Esophagus muscularis mucosa (tissue), 4 donors: ENCODE measurements around the gene TFF2. TPM values are rescaled to one million over a fixed set of nuclear protein-coding genes. Genes with fewer than 3 reads are reported as not detected.

ENCODE experiments used
- DNase-seq: peaks from one replicate; pipeline ENCODE4 v3.0.0-alpha.2; 2017; ENCODE audit errors: extremely low spot score
- H3K27ac ChIP-seq, 4 donors: fragments of 200-600 bp; sonication (generic); replicated peaks in 1 of 4; 1 replicate in 3 of 4; 2 replicates in 1 of 4; pipeline ENCODE4 v1.5.1; 2016 to 2019; ENCODE audit warnings: mild to moderate bottlenecking in 1 of 4
- H3K27me3 ChIP-seq, 4 donors: fragments of 200-600 bp; sonication (generic); one replicate each; pipeline versions ENCODE4 v1.5.1 to v1.6.0; 2016 to 2019
- H3K36me3 ChIP-seq, 4 donors: fragments of 200-600 bp; sonication (generic); one replicate each; pipeline ENCODE4 v1.5.1; 2016 to 2019
- H3K4me1 ChIP-seq, 4 donors: fragments of 200-600 bp; sonication (generic); one replicate each; pipeline ENCODE4 v1.5.1; 2016 to 2019
- H3K4me3 ChIP-seq, 4 donors: fragments of 200-600 bp; sonication (generic); 1 replicate in 2 of 4; 2 replicates in 2 of 4; pipeline ENCODE4 v1.5.1; 2016 to 2019; ENCODE audit warnings: mild to moderate bottlenecking in 4 of 4, moderate library complexity in 1 of 4
- H3K9me3 ChIP-seq, 4 donors: fragments of 200-600 bp; sonication (generic); 1 replicate in 3 of 4; 2 replicates in 1 of 4; pipeline ENCODE4 v1.5.1; 2016 to 2019
- EP300 ChIP-seq: sonication (generic); formaldehyde crosslinking; IDR thresholded peaks from one replicate; pipeline ENCODE4 v1.6.1; 2017; ENCODE audit warnings: antibody characterized with exemption
- POLR2A ChIP-seq: fragments of 450-650 bp; IDR thresholded peaks from one replicate; pipeline ENCODE4 v1.6.1; 2017; ENCODE audit warnings: antibody characterized with exemption, moderate library complexity, mild to moderate bottlenecking, low read depth
- POLR2AphosphoS5 ChIP-seq, 2 donors: sonication (generic); formaldehyde crosslinking; IDR thresholded peaks; one replicate each; pipeline ENCODE4 v1.6.1; 2017; ENCODE audit warnings: antibody characterized with exemption in 2 of 2
- WGBS: methylation state at CpG from one replicate; pipeline ENCODE4 v1.1.5; 2018; 5-methylcytosine and 5-hydroxymethylcytosine counted together
- intact Hi-C: fragments of 100-400 bp; cut with DNase I; formaldehyde crosslinking; loops from one replicate; pipeline ENCODE4 v1.15.1; 2023
- total RNA-seq, 4 donors: library from RNA; depleted of rRNA; stranded (reverse); fragments of >200 nt; gene quantifications; one replicate each; pipeline versions ENCODE4 v1.1.0 to v1.2.1, GENCODE V29; 2016
- TF ChIP-seq, protein P1 (sequence below), 3 experiments: fragments of 200-600 bp in 2 of 3; fragments of 450-650 bp in 1 of 3; sonication (generic) in 2 of 3; IDR thresholded peaks; one replicate each; pipeline ENCODE4 v1.5.1; 2017 to 2019; ENCODE audit warnings: antibody characterized with exemption in 3 of 3, mild to moderate bottlenecking in 2 of 3, moderate library complexity in 1 of 3

Gene TFF2
- total RNA-seq, 4 donors from 2014 or later: not detected

- TF ChIP-seq, protein P1, sequence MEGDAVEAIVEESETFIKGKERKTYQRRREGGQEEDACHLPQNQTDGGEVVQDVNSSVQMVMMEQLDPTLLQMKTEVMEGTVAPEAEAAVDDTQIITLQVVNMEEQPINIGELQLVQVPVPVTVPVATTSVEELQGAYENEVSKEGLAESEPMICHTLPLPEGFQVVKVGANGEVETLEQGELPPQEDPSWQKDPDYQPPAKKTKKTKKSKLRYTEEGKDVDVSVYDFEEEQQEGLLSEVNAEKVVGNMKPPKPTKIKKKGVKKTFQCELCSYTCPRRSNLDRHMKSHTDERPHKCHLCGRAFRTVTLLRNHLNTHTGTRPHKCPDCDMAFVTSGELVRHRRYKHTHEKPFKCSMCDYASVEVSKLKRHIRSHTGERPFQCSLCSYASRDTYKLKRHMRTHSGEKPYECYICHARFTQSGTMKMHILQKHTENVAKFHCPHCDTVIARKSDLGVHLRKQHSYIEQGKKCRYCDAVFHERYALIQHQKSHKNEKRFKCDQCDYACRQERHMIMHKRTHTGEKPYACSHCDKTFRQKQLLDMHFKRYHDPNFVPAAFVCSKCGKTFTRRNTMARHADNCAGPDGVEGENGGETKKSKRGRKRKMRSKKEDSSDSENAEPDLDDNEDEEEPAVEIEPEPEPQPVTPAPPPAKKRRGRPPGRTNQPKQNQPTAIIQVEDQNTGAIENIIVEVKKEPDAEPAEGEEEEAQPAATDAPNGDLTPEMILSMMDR (IDR thresholded peaks at IDR 0.05): no peak
- TF ChIP-seq POLR2A: no peak
- TF ChIP-seq POLR2AphosphoS5 (IDR thresholded peaks at IDR 0.05): no peak
- TF ChIP-seq EP300: no peak
- H3K4me3 ChIP-seq: no peak overlapping the region
- peaks cover 0 to 78% (median 2%) of the 10 kb centered on the region in 4 donors for H3K27me3 ChIP-seq
- H3K9me3 ChIP-seq: peaks cover 0 to 21% (median 9%) of the 10 kb centered on the region in 4 donors
- DNase-seq: no peak
- intact Hi-C loops: no loop called here
- no peaks in the 10 kb centered on the region for H3K4me1 ChIP-seq
- no peaks in the 10 kb centered on the region for H3K36me3 ChIP-seq
- WGBS: 42% methylated on average over 7 of the region's 7 CpGs
- H3K27ac ChIP-seq: no peak overlapping the region
Measured at GRCh38 chr21:42361286-42361685, 10.5 kb upstream of the TFF2 start.

GRCh38 chr21:42360317-42360716 lies 9.5 kb upstream of the TFF2 start:
- TF ChIP-seq POLR2AphosphoS5 (IDR thresholded peaks at IDR 0.05) (no peak), EP300 (no peak), POLR2A (no peak)
- TF ChIP-seq, protein P1 (IDR thresholded peaks at IDR 0.05): no peak
- intact Hi-C loops: no loop called here

DNA sequence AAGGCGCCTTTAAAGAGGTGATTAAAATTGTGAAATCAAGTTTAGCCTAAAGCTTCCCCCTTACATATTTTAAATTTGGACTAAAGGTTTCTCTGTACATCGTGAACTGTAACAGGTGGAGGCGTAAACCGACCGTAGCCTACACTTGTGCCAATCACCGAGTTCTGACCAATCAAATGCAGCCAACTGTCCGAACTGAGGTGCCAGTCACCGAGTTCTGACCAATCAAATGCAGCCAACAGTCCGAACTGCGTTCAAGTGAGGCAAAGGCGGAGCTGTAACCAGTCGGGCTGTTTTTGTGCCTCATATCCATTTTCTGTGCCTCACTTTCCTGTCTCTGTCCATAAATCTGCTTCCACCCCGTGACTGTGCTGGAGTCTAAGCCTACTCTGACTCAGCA lies 8.1 kb upstream of the TFF2 start:
- 86% methylated on average over 13 of the region's 13 CpGs for WGBS
- Histone ChIP-seq H3K27ac (no peak overlapping the region), H3K36me3 (no peaks in the 10 kb centered on the region), H3K4me3 (no peak overlapping the region), H3K27me3 (peaks cover 0 to 59% (median 2%) of the 10 kb centered on the region in 4 donors), H3K9me3 (peaks cover 0 to 40% (median 23%) of the 10 kb centered on the region in 4 donors), H3K4me1 (no peaks in the 10 kb centered on the region)
- intact Hi-C loops: no loop called here
- TF ChIP-seq, protein P1 (IDR thresholded peaks at IDR 0.05): no peak
- no peak for TF ChIP-seq POLR2A
- TF ChIP-seq POLR2AphosphoS5 (IDR thresholded peaks at IDR 0.05): no peak
- no peak for TF ChIP-seq EP300
- no peak for DNase-seq

More at GRCh38 chr21:42360317-42360716, 9.5 kb upstream of the TFF2 start:
- no peak overlapping the region for H3K27ac ChIP-seq
- 94% methylated on average over 2 of the region's 2 CpGs for WGBS
- H3K36me3 ChIP-seq: no peaks in the 10 kb centered on the region
- H3K4me3 ChIP-seq: no peak overlapping the region
- H3K27me3 ChIP-seq: peaks cover 0 to 68% (median 2%) of the 10 kb centered on the region in 4 donors
- no peak for DNase-seq
- no peaks in the 10 kb centered on the region for H3K4me1 ChIP-seq
- H3K9me3 ChIP-seq: peaks cover 0 to 31% (median 13%) of the 10 kb centered on the region in 4 donors

GRCh38 chr21:42358261-42358660 lies 7.5 kb upstream of the TFF2 start:
- Histone ChIP-seq H3K36me3 (no peaks in the 10 kb centered on the region), H3K27ac (no peak overlapping the region), H3K9me3 (peaks cover 0 to 40% (median 24%) of the 10 kb centered on the region in 4 donors), H3K27me3 (peaks cover 0 to 57% (median 2%) of the 10 kb centered on the region in 4 donors), H3K4me1 (no peaks in the 10 kb centered on the region), H3K4me3 (no peak overlapping the region)
- no peak for DNase-seq
- WGBS: 86% methylated on average over 12 of the region's 12 CpGs
- TF ChIP-seq POLR2AphosphoS5 (IDR thresholded peaks at IDR 0.05): no peak
- no peak for TF ChIP-seq EP300
- TF ChIP-seq POLR2A: no peak
- TF ChIP-seq, protein P1 (IDR thresholded peaks at IDR 0.05): no peak
- intact Hi-C loops: no loop called here

DNA sequence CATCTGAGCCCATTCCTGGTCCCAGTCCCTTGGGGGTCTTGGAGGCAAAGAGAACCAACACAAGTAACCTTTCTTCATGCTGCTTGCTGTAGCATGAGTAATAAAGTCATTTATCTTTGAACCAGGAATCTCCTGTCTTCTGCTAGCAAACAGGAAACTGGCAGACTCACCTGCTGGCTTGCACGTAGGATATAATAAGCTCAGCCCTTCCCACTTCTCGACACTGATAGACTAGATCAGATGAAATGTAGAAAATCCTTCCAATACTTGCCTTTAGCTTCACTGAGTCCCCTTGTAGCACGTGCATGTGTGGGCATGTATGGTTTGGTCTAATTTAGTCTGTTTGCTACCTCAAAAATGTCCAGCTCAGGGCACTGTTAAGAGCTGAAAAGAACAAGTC lies 6.5 kb upstream of the TFF2 start:
- H3K36me3 ChIP-seq: no peaks in the 10 kb centered on the region
- 50% methylated on average over 3 of the region's 3 CpGs for WGBS
- H3K27me3 ChIP-seq: peaks cover 0 to 50% (median 2%) of the 10 kb centered on the region in 4 donors
- intact Hi-C loops: no loop called here
- peaks cover 0 to 40% (median 24%) of the 10 kb centered on the region in 4 donors for H3K9me3 ChIP-seq
- H3K27ac ChIP-seq: no peak overlapping the region
- no peak for DNase-seq
- no peak overlapping the region for H3K4me3 ChIP-seq
- TF ChIP-seq, protein P1 (IDR thresholded peaks at IDR 0.05): no peak
- no peak for TF ChIP-seq POLR2A
- TF ChIP-seq EP300: no peak
- no peak for TF ChIP-seq POLR2AphosphoS5 (IDR thresholded peaks at IDR 0.05)
- H3K4me1 ChIP-seq: no peaks in the 10 kb centered on the region
